Endothelial cell (in vitro differentiated cells): ENCODE measurements around the gene HNRNPA3. TPM values are rescaled to one million over a fixed set of nuclear protein-coding genes. Genes with fewer than 3 reads are reported as not detected.

ENCODE experiments used
- DNase-seq: peaks from one replicate; pipeline ENCODE4 v3.0.0; 2021; ENCODE audit warnings: low spot score
- H3K27ac Mint-ChIP-seq: one replicate; pipeline ENCODE4 v1.8.0; 2021; ENCODE audit warnings: mixed read lengths, inconsistent platforms; ENCODE audit not compliant: unreplicated experiment
- H3K27me3 Mint-ChIP-seq: one replicate; pipeline ENCODE4 v1.8.0; 2021; ENCODE audit warnings: mild to moderate bottlenecking, moderate library complexity, mixed read lengths, inconsistent platforms; ENCODE audit not compliant: unreplicated experiment
- H3K36me3 Mint-ChIP-seq: one replicate; pipeline ENCODE4 v1.8.0; 2021; ENCODE audit warnings: mild to moderate bottlenecking, low read depth, mixed read lengths, inconsistent platforms; ENCODE audit not compliant: unreplicated experiment
- H3K4me1 Mint-ChIP-seq: one replicate; pipeline ENCODE4 v1.8.0; 2021; ENCODE audit warnings: mild to moderate bottlenecking, mixed read lengths, inconsistent platforms; ENCODE audit not compliant: unreplicated experiment
- H3K4me3 Mint-ChIP-seq: one replicate; pipeline ENCODE4 v1.8.0; 2021; ENCODE audit warnings: mild to moderate bottlenecking, mixed read lengths, inconsistent platforms; ENCODE audit not compliant: unreplicated experiment
- H3K9me3 Mint-ChIP-seq: one replicate; pipeline ENCODE4 v1.8.0; 2021; ENCODE audit warnings: mixed read lengths, inconsistent platforms; ENCODE audit not compliant: unreplicated experiment
- total RNA-seq: library from RNA; stranded (reverse); fragmentation: NEBNext Ultra II Directional; extraction: Animal tissue kit (Norgen Biotek cat#: 25700); gene quantifications from one replicate; pipeline ENCODE4 v1.2.1, GENCODE V29; 2021; ENCODE audit not compliant: unreplicated experiment
- TF ChIP-seq, protein P1 (sequence below): fragments of 200-600 bp; sonication (generic); IDR thresholded peaks from one replicate; pipeline ENCODE4 v1.5.0; 2021; ENCODE audit warnings: antibody characterized with exemption; ENCODE audit not compliant: unreplicated experiment

The HNRNPA3 gene
- total RNA-seq, 1 donor from 2014 or later: 264 TPM

DNA sequence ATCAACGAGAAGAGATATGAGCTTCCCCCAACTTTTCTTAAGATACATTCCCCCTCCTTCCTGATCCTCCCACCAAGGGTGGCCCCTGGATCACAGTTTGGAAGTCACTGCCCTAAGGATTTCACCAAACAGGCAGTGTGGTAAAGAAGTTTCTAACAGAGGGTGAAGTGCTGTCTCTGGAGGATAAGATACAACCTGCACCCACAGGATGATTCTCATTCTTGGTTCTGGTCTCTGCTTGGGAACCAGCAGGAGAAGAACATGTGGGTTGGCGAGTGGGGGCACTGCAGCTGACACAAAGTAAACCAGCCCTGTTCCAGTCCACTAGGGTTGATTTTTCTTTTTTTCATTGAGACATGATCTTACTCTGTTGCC, 42.6 kb downstream of the HNRNPA3 start:
- H3K36me3 Mint-ChIP-seq: peaks cover 10% of the 10 kb centered on the region
- TF ChIP-seq, protein P1, sequence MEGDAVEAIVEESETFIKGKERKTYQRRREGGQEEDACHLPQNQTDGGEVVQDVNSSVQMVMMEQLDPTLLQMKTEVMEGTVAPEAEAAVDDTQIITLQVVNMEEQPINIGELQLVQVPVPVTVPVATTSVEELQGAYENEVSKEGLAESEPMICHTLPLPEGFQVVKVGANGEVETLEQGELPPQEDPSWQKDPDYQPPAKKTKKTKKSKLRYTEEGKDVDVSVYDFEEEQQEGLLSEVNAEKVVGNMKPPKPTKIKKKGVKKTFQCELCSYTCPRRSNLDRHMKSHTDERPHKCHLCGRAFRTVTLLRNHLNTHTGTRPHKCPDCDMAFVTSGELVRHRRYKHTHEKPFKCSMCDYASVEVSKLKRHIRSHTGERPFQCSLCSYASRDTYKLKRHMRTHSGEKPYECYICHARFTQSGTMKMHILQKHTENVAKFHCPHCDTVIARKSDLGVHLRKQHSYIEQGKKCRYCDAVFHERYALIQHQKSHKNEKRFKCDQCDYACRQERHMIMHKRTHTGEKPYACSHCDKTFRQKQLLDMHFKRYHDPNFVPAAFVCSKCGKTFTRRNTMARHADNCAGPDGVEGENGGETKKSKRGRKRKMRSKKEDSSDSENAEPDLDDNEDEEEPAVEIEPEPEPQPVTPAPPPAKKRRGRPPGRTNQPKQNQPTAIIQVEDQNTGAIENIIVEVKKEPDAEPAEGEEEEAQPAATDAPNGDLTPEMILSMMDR: no peak
- DNase-seq: no peak
- no peak overlapping the region for H3K27ac Mint-ChIP-seq
- no peaks in the 10 kb centered on the region for H3K27me3 Mint-ChIP-seq
- no peaks in the 10 kb centered on the region for H3K9me3 Mint-ChIP-seq
- no peak overlapping the region for H3K4me3 Mint-ChIP-seq
- H3K4me1 Mint-ChIP-seq: peaks cover 55% of the 10 kb centered on the region

DNA sequence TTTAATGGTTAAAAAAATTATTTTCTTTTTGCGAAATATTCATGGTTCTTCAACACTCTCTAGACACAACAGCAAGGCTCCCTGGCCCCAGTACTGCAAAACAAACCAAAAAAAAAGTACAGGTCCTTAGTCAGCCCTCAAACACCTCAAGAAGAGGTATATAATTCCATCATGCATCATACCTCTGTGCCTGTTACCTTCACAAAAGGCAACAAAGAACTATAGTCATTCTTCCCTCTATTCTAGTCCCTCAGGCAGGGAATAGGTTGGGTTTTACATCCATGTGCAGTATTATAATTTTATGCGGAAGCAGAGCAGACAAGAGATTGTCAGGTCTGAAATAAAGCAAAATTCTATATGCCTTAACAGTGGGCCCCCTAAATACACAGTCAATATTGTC, 43.4 kb downstream of the HNRNPA3 start:
- Mint-ChIP-seq H3K36me3 (peaks cover 10% of the 10 kb centered on the region), H3K9me3 (no peaks in the 10 kb centered on the region), H3K27ac (no peak overlapping the region), H3K4me1 (peaks cover 53% of the 10 kb centered on the region), H3K4me3 (no peak overlapping the region), H3K27me3 (no peaks in the 10 kb centered on the region)
- DNase-seq: no peak
- TF ChIP-seq, protein P1: no peak

DNA sequence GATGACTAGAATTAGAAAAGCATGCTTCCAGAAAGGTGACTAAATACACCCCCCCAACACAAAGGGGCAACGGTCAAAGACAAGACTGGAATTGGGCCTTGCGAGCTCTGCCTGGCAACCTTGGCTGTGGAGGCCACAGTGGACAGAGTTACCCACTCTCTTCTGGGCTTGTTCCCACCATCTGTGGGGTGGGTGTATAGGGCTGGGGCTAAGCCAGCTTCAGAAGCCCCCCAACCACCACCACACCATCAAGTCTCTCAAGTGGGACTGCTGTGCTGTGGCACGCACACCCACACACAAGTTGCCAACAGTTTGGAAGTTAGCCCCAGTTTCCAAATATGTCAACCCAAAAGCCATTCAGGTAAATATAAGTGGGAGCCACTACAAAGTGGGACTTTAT, 44.1 kb downstream of the HNRNPA3 start:
- H3K4me1 Mint-ChIP-seq: peaks cover 54% of the 10 kb centered on the region
- no peaks in the 10 kb centered on the region for H3K27me3 Mint-ChIP-seq
- TF ChIP-seq, protein P1: no peak
- no peak overlapping the region for H3K4me3 Mint-ChIP-seq
- H3K27ac Mint-ChIP-seq: no peak overlapping the region
- DNase-seq: no peak
- H3K36me3 Mint-ChIP-seq: peaks cover 5% of the 10 kb centered on the region
- no peaks in the 10 kb centered on the region for H3K9me3 Mint-ChIP-seq

DNA sequence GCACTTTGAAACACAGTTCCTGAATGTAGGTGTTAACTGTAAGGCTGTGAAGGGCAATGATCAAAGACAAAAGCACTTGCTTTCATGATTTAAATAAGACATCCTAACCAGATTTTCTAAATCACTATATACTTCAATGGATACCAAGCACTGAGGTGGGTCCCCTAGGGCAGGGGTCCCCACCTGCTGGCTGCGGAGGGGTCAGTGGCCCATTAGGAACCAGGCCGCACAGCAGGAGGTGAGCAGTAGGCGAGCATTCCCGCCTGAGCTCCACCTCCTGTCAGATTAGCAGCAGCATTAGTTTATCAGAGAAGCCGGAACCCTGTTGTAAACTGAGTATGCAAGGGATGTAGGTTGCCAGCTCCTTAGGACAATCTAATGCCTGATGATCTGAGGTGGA, 44.9 kb downstream of the HNRNPA3 start:
- H3K27me3 Mint-ChIP-seq: no peaks in the 10 kb centered on the region
- DNase-seq: no peak
- TF ChIP-seq, protein P1: no peak
- no peaks in the 10 kb centered on the region for H3K9me3 Mint-ChIP-seq
- peaks cover 55% of the 10 kb centered on the region for H3K4me1 Mint-ChIP-seq
- no peak overlapping the region for H3K4me3 Mint-ChIP-seq
- peaks cover 5% of the 10 kb centered on the region for H3K36me3 Mint-ChIP-seq
- no peak overlapping the region for H3K27ac Mint-ChIP-seq

DNA sequence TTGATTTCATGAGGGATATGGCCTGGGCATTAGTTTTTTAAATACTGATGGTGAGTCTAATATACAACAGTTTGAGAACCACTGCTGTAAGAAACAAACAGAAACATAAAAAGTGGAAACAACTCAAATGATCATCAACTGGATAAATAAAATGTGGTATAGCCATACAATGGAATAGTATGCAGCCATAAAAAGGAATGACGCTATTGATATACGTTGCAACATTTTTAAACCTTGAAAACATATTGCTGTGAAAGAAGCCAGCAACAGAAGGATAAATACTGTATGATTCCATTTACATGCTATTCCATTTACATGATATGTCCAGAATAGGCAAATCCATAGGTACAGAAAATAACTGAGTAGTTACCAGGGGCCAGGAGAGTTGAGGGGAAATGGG, 45.5 kb downstream of the HNRNPA3 start:
- peaks cover under 1% of the 10 kb centered on the region for H3K27me3 Mint-ChIP-seq
- TF ChIP-seq, protein P1: no peak
- peaks cover 6% of the 10 kb centered on the region for H3K36me3 Mint-ChIP-seq
- peaks cover 49% of the 10 kb centered on the region for H3K4me1 Mint-ChIP-seq
- peak overlapping the region; percentile 15 for H3K27ac Mint-ChIP-seq
- H3K9me3 Mint-ChIP-seq: no peaks in the 10 kb centered on the region
- H3K4me3 Mint-ChIP-seq: no peak overlapping the region
- no peak for DNase-seq
